ENCODE data around the gene NDFIP1.
A peak's percentile ranks its signal among the peaks of the same experiment; 100 is the strongest.

Gene NDFIP1, protein sequence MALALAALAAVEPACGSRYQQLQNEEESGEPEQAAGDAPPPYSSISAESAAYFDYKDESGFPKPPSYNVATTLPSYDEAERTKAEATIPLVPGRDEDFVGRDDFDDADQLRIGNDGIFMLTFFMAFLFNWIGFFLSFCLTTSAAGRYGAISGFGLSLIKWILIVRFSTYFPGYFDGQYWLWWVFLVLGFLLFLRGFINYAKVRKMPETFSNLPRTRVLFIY

DNA sequence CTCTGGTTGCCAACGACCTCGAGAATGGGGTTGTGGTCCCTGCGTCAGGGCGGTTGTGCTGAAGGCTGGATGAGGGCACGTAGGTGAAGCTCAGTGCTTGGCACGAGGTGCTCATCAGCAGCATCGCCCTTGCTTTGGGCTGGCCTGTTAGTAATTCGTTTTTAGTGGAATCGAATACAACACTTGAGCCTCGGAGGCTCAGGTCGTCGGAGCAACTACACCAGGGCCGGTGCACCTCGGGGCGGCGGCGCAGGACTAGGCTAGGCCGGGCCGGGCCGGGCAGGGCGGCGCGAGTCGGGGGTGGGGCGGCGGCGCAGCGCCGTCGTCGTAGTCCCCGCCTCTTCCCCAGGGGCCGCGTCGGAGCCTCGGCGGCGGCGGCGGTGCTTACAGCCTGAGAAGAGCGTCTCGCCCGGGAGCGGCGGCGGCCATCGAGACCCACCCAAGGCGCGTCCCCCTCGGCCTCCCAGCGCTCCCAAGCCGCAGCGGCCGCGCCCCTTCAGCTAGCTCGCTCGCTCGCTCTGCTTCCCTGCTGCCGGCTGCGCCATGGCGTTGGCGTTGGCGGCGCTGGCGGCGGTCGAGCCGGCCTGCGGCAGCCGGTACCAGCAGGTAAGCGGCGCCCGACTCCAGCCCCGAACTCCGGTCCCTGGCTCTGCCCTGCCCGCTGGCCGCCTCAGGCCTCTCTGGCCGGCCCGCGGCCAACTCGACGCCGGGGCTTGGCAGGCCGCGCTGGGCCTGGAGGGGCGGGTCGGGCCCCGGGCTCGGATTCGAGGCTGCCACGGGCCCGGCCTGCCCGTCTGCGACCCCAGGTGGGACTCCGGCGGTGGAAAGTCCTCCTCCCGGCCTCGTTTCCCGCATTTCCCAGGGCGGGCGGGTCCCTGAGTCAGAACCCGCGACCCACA, at the start of gene NDFIP1:
TSS of gene NDFIP1 (plus strand) at position 348 of the 899 bp plus-strand sequence. CDS start at position 544, 196 bp downstream.
- DNase-seq, result peak; percentile 91 to 95
- TF ChIP-seq POLR2A (IDR thresholded peaks at IDR 0.05; ENCODE audit: low read length), result peak; percentile 86
- TF ChIP-seq GATA1 (IDR thresholded peaks at IDR 0.05; ENCODE audit: low read depth, low read length), result no peak

DNA sequence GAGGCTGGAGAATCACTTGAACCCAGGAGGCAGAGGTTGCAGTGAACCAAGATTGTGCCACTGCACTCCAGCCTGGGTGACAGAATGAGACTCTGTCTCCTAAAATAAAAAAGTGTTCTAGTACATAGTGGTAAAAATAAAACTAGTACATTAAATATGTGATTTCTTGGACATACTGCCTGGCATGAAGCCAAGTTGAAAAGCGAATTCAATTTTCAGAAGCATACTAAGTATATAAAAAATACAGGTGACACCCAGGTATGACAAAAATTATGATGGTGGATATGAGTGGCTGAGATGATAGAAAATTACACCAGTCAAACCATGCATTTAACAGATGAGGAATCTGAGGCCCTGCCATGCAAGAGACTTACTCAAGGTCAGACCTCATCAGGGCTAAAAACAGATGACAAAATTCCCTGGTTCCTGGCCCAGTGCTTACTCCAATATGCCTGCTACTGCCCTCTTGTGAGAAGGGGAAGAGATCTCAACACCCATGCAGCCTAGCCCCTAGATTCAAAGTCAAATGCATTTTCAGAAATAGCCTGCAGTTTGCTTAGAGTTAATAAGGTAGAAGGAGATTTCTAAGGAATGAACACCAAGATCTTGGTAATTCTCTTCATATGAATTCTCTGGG, 49.2 kb upstream of the NDFIP1 start:
- TF ChIP-seq GATA1 (IDR thresholded peaks at IDR 0.05; ENCODE audit: low read depth, low read length) (no peak), POLR2A (IDR thresholded peaks at IDR 0.05; ENCODE audit: low read length) (no peak)
- no peak for DNase-seq

DNA sequence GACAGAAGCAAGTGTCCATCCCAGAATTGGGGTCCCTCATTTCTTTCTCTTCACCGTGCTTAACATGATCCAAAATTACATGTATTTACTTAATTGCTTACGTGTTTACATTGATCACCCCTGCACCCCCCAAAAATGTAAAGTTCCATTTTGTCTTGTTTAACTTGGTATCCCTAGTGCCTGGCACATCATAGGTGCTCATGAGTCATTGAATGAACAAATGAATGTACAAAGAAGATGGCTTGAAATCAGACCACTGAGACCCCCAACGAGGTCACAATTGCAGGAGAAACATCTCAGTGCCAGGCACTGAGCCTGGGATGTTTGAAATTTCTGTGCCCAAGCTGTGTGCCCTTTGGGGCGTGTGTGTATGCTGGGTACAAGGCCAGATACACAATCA, 45.2 kb upstream of the NDFIP1 start:
- TF ChIP-seq POLR2A (IDR thresholded peaks at IDR 0.05; ENCODE audit: low read length) (no peak), GATA1 (IDR thresholded peaks at IDR 0.05; ENCODE audit: low read depth, low read length) (no peak)
- no peak for DNase-seq

DNA sequence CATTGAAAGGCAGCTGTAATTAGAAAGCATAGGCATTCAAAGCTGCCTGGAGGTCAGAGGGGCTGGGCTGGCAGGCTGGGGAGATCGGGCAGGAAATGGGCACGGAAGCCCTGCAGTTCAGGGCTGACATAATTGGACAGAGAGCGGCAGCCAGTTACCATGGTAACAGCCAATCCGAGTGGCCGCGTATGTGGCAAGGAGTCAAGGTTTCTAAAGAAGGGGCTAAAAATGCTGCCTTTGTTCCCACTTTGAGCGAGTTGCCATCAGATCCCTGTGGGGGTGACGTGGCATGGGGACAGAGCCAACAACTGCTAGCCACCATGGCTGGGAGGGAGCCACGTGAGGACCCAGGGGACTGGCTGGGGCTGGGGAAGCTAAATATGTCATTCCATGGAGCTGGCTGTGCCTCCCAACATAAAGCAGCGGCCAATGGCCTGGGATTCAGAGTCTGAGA, 44.7 kb upstream of the NDFIP1 start:
- TF ChIP-seq POLR2A (IDR thresholded peaks at IDR 0.05; ENCODE audit: low read length), result no peak
- no peak for TF ChIP-seq GATA1 (IDR thresholded peaks at IDR 0.05; ENCODE audit: low read depth, low read length)
- no peak for DNase-seq

DNA sequence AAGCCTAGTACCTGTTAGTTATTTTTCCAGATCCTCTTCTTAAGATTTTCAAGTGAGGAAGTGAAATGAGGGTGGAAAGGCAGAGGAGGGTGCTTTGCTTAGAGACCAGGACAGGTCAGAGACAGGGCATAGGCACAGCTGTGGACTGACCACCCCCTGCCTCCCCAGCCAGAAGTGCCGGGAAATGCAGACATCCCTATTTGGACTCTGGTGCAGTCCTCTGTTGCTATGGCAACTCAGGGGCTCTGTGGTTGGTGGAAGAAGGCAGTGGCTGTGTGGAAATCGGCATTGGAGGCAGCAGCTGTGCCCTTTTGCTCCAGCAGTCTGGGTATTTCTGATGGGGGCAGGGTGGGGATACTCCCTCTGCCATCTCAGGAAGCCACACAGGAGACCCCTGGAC, 43.3 kb upstream of the NDFIP1 start:
- TF ChIP-seq GATA1 (IDR thresholded peaks at IDR 0.05; ENCODE audit: low read depth, low read length), result no peak
- no peak for TF ChIP-seq POLR2A (IDR thresholded peaks at IDR 0.05; ENCODE audit: low read length)
- DNase-seq, result no peak

DNA sequence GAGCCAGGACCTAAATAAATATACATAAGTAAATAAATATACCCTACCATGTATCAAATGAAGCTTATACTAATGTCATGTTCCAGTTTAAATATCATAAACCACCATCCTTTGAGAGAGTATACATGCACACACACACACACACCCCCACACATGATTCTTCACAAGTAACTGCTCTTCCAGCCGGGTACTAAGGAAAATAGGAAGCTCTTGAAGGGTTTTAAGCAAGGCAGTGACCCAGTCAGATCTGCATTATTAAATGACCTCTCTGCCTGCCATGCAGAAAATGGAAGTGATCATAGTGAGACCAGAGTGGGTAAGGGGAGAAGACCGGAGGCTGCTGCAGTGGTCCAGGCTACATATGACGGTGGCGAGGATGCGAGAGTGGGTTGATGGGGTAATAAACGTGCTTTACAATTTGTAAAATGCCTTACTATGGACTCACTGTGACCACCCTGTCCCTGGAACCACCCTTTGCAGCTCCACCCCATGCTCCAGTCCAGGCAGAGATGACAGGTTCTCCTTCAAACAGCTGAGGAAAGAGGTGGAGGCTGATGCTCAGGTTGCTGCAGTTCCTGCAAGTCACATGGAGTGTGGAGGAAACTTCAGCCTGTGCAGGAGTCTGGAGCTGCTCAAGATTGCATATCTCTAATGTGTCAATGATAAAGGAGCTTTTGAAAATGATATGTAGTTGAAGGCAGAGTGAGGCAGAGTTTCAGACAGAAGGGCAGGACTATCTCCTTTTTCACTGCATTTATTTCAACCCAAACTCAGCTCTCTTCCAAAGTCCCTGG, 38.8 kb upstream of the NDFIP1 start:
- no peak for DNase-seq
- TF ChIP-seq GATA1 (IDR thresholded peaks at IDR 0.05; ENCODE audit: low read depth, low read length), result no peak
- TF ChIP-seq POLR2A (IDR thresholded peaks at IDR 0.05; ENCODE audit: low read length), result no peak

DNA sequence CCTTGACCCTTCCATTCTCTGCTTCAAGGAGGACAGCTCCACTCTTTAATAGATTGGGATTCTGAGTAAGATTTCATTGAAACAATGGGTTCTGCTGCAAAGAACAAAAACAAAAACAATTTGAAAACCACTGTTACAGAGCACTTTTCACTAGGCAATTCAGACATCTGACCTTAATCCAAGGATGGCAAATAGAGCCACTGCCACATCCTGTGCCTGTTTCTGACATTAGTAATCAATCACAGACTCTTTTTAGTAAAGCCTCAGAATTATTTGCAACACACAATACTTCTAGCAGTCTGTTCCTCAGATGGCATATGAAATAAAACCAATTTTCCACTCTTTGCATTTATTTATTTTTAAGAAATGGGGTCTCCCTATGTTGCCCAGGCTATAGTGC, 37.8 kb upstream of the NDFIP1 start:
- no peak for DNase-seq
- TF ChIP-seq POLR2A (IDR thresholded peaks at IDR 0.05; ENCODE audit: low read length) (no peak), GATA1 (IDR thresholded peaks at IDR 0.05; ENCODE audit: low read depth, low read length) (no peak)

DNA sequence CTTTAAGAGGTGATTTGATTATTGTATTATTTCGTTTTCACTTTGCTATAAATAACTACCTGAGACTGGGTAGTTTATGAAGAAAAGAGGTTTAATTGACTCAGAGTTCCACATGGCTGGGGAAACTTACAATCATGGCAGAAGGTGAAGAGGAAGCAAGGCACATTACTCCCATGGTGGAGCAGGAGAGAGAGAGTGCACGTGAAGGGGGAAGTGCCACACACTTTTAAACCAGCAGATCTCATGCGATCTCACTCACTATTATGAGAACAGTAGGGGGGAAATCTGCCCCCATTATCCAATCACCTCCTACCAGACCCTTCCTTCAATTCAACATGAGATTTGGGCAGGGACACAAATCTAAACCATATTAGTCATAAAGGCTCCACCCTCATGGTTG, 36.1 kb upstream of the NDFIP1 start:
- TF ChIP-seq POLR2A (IDR thresholded peaks at IDR 0.05; ENCODE audit: low read length) (no peak), GATA1 (IDR thresholded peaks at IDR 0.05; ENCODE audit: low read depth, low read length) (no peak)
- DNase-seq, result no peak

DNA sequence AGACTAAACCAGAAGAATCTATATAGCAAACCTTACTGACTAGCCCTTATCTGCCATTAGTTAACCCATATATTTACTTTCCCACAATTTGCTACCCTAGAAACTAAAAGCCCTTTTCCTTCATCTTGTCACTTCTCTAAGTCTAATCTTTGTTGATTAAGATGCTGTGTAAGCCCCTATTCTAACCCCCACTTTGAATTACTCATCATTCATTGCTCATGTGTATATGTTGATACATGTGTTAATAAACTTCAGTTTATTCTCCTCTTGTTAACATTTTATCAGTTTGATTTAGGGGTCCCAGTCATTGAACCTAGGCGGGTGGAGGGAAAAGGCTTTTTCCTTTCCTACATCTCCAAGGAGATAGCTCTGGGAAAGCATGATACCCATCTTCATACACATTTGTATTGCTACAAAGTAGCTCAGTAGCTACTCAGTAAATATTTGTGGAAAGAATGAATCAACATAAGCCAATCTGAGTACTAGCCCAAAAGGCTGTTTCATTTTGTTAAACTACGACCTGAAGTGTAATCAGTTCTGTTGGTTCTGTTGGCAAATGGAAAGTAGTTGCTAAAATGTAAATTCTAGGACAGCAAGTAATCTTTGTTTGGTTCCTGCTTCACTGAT, 35.1 kb upstream of the NDFIP1 start:
- no peak for TF ChIP-seq POLR2A (IDR thresholded peaks at IDR 0.05; ENCODE audit: low read length)
- TF ChIP-seq GATA1 (IDR thresholded peaks at IDR 0.05; ENCODE audit: low read depth, low read length), result no peak
- DNase-seq, result no peak

DNA sequence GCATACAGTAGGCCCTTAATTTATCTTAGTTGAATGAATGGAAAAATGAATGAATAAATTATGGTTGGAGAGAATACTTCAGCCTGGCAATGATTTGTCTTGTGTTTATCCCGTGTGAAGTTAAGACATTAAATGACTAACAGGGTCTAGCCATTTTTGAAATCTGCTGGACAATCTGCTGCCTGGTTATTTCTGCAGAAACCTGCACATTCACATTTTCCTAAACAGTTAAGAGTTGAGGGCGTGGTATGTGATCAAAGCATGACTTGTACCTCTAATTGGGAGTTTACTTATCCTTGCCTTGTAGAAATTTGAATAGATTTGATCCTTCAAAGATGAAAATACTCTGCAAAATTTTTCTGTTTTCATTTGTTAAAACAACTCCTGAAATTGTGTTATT, 34.6 kb upstream of the NDFIP1 start:
- DNase-seq, result no peak

DNA sequence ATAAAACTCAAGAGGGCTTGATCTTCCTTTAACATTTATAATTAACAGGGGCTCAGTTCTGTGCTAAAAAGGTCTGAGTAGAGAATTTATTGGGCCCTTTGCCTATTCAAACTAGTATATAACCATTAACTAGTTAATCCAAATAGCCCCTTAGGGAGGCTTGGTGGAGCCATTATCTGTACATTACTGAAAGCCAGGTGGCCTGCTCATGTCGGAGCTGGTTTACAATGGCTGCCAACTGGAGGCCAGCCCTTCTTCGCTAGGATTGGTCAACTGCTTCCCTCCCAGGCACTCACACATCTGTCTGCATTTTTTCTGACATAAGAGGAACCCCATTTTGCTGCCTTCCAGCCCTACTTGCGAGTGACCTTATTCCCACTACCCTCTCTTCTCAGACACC, 30.4 kb upstream of the NDFIP1 start:
- DNase-seq, result no peak
- TF ChIP-seq GATA1 (IDR thresholded peaks at IDR 0.05; ENCODE audit: low read depth, low read length), result no peak
- no peak for TF ChIP-seq POLR2A (IDR thresholded peaks at IDR 0.05; ENCODE audit: low read length)

More for the DNA sequence above, 34.6 kb upstream of the NDFIP1 start:
- TF ChIP-seq GATA1 (IDR thresholded peaks at IDR 0.05; ENCODE audit: low read depth, low read length) (no peak), POLR2A (IDR thresholded peaks at IDR 0.05; ENCODE audit: low read length) (no peak)

DNA sequence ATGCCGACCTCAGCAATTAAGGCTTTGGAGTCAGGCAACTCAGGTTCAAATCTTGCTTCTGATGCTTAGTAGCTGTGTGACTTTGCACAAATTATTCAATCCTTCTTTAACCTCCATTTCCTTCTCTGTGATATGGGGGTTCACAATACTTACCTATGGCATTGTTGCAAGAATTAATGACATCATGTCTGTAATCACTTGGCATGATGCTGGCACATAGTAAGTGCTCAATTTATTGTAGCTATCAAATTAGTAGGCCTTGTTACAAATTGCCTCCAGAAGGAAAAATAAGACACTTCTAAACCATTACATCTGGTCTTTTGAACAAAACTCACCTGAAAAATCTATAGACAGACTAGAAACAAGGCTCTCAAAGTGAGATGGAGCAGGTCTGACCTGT, 29.9 kb upstream of the NDFIP1 start:
- DNase-seq, result no peak
- no peak for TF ChIP-seq GATA1 (IDR thresholded peaks at IDR 0.05; ENCODE audit: low read depth, low read length)
- TF ChIP-seq POLR2A (IDR thresholded peaks at IDR 0.05; ENCODE audit: low read length), result no peak

DNA sequence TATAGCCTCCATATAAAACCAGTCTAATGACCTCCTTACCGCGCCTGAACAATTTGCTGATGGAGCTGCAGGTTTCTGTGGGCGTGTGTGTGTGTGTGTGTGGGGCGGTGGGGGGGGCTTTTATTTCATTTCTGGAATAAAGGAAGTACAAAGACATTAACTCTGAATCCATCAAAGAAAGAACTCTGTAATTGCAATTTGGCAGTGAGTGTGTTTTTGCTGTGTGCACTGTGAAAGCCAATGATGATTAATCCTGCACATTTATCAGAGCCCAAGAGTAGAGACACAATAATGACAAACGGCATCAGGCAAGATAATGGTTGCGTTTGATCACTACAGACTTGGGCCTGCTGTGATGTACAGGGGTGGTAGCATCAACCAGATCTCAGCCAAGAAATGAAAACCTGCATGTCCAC, 29.3 kb upstream of the NDFIP1 start:
- TF ChIP-seq POLR2A (IDR thresholded peaks at IDR 0.05; ENCODE audit: low read length) (no peak), GATA1 (IDR thresholded peaks at IDR 0.05; ENCODE audit: low read depth, low read length) (no peak)
- no peak for DNase-seq
